IPS-20b (cell line): ENCODE results near the gene TEFM.

Experiments
- H3K27ac ChIP-seq: one replicate; pipeline ENCODE4 v1.5.1; 2013; ENCODE audit warnings: low read length
- H3K27me3 ChIP-seq: 2 replicates; pipeline ENCODE4 v1.6.1; 2013; ENCODE audit warnings: mild to moderate bottlenecking, low read length, inconsistent platforms; ENCODE audit not compliant: insufficient read depth
- H3K36me3 ChIP-seq: 2 replicates; pipeline ENCODE4 v1.6.1; 2013; ENCODE audit warnings: low read depth, mild to moderate bottlenecking, inconsistent platforms, low read length, moderate library complexity; ENCODE audit not compliant: insufficient read depth
- H3K4me1 ChIP-seq: 2 replicates; pipeline ENCODE4 v1.6.1; 2013; ENCODE audit warnings: mild to moderate bottlenecking, control low read depth, inconsistent platforms, low read length, moderate library complexity; ENCODE audit not compliant: insufficient read depth
- H3K4me3 ChIP-seq: 2 replicates; pipeline ENCODE4 v1.5.1; 2013; ENCODE audit warnings: mild to moderate bottlenecking, low read length, inconsistent platforms
- H3K9ac ChIP-seq: 2 replicates; pipeline ENCODE4 v1.6.1; 2013; ENCODE audit warnings: low read depth, mild to moderate bottlenecking, inconsistent platforms, low read length, moderate library complexity
- H3K9me3 ChIP-seq: 2 replicates; pipeline ENCODE4 v1.6.1; 2013; ENCODE audit warnings: mild to moderate bottlenecking, low read depth, low read length, inconsistent platforms; ENCODE audit not compliant: insufficient read depth

The TEFM gene

DNA sequence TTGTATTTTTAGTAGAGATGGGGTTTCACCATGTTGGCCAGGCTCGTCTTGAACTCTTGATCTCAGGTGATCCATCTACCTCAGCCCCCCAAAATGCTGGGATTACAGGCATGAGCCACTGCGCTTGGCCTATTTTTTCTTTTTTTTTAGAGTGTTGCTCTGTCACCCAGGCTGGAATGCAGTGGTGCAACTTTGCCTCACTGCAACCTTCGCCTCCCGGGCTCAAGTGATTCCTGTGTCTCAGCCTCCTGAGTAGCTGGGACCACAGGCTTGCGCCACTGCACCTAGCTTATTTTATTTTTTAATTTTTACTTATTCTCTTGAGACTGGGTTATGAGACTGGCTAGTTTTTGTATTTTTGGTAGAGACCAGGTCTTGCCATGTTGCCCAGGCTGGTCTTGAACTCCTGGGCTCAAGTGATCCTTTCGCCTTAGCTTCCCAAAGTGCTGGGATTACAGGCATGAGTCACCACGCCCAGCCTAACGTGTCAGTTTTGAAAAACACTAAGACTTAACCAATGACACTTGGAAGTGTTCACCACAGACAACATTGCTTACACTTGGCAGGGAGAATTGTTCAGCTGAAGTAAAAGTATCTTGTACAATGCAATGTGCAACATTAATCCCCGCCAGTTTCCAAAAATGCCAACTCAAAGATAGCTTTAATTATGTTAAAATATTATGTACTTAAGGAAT lies 47.3 kb downstream of the TEFM start:
- Histone ChIP-seq H3K4me3 (no peak overlapping the region), H3K36me3 (peaks cover 80% of the 10 kb centered on the region), H3K9me3 (no peaks in the 10 kb centered on the region), H3K27me3 (no peaks in the 10 kb centered on the region), H3K27ac (no peak overlapping the region), H3K4me1 (no peaks in the 10 kb centered on the region), H3K9ac (no peak overlapping the region)

DNA sequence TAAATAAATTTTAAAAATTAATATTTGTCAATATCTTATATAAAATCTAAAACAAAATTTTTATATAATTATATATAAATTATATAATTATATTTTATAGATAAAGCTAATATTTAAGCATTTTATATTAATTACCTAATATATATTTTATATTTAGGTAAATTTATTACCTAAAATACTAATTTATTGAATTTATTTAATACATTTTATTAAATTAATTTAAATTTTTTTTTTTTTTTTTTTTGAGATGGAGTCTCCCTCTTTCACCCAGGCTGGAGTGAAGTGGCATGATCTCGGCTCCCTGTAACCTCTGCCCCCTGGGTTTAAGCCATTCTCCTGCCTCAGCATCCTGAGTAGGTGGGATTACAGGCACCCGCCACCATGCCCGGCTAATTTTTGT lies 51.9 kb downstream of the TEFM start:
- H3K36me3 ChIP-seq, result peaks cover 81% of the 10 kb centered on the region
- H3K4me1 ChIP-seq, result no peaks in the 10 kb centered on the region
- H3K27ac ChIP-seq, result no peak overlapping the region
- H3K27me3 ChIP-seq, result no peaks in the 10 kb centered on the region
- no peak overlapping the region for H3K4me3 ChIP-seq
- no peaks in the 10 kb centered on the region for H3K9me3 ChIP-seq
- no peak overlapping the region for H3K9ac ChIP-seq
